NCI-H128 (cell line): ENCODE results near the gene OR2C1.

Experiments
- DNase-seq: peaks from one replicate; lab custom pipeline; 2025; ENCODE audit not compliant: unreplicated experiment; lab: John Stamatoyannopoulos, UW

The OR2C1 gene

DNA sequence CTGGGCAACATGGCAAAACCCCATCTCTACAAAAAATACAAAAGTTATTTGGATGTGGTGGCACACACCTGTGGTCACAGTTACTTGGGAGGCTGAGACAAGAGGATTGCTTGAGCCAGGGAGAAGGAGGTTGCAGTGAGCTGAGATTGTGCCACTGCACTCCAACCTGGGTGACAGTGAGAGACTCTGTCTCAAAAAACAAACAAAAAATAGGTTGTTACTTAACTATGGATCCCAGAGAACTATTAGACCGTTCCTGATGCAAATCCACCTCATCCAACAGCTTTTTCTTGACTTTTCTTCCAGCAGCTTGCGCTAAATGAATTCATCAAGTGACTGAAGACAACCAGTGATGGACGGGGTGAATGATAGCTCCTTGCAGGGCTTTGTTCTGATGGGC is at the start of gene OR2C1:
TSS of gene OR2C1 (plus strand) at position 301 of the 400 bp plus-strand sequence. CDS start at position 353, 52 bp downstream.
- DNase-seq: no peak

GRCh38 chr16:3306078-3306477 is 49.6 kb upstream of the OR2C1 start:
- no peak for DNase-seq

- DNase-seq: no peak
Measured at GRCh38 chr16:3311496-3311895, 44.2 kb upstream of the OR2C1 start.

GRCh38 chr16:3317315-3317999 is 38.2 kb upstream of the OR2C1 start:
- no peak for DNase-seq

DNA sequence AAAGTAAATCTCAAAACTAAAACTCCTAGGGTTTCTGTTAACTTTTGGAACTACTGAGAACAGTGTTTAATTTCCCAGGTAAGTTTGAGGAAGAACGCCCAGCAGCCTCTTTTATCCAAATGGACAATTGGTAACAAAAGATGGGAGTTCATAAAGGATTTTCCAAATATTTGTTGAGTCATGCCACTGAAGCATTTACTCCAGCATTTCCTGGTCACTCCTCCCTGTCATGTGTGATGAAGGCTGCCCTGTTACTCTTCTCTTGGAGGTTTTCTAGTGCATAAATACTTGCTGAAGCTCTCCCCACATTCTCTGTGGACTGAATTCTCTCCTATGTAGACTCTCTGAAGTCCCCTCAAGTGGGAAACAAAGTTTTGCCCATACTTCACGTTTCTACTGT is 33.9 kb upstream of the OR2C1 start:
- no peak for DNase-seq

DNA sequence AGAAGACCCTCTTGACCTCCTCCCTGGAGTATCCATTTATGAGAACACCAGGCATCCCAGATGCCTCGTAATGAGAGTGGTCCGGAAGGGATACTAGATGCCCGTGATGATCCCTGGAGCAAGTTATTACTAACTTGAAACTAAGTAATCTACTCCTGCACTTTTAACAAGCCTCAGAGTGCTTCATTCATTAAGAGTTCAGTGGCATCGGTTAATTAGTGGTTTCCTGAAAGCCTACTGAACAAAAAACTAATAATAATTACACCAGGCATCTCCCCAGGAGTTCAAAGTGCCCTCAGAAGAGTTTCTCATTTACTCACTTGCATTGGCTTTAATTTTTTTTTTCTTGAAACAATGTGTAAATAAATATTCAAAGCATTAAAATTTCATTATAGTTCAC is 28.2 kb upstream of the OR2C1 start:
- DNase-seq: no peak

- DNase-seq: no peak
Measured at GRCh38 chr16:3328104-3328503, 27.6 kb upstream of the OR2C1 start.

DNA sequence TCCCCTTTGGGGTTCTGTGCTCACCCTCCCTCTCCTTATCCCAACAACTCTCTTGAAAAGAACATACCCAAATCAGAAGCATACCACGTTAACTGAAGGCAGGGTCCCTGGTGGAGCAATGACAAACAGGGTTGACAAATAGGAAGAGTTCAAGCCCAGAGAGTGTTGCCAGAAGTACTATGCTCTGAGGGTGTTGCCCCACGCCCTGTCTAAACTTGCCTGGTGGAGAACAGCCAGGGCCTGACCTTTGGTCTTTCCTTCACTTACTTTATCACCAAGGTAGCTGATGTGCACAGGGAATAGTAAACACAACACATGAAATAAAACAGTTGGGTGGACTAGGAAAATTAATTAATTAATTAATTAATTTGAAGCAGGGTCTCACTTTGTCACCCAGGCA is 27.0 kb upstream of the OR2C1 start:
- no peak for DNase-seq

GRCh38 chr16:3346041-3346440 is 9.6 kb upstream of the OR2C1 start:
- DNase-seq: no peak

GRCh38 chr16:3347586-3347985 is 8.1 kb upstream of the OR2C1 start:
- no peak for DNase-seq

DNA sequence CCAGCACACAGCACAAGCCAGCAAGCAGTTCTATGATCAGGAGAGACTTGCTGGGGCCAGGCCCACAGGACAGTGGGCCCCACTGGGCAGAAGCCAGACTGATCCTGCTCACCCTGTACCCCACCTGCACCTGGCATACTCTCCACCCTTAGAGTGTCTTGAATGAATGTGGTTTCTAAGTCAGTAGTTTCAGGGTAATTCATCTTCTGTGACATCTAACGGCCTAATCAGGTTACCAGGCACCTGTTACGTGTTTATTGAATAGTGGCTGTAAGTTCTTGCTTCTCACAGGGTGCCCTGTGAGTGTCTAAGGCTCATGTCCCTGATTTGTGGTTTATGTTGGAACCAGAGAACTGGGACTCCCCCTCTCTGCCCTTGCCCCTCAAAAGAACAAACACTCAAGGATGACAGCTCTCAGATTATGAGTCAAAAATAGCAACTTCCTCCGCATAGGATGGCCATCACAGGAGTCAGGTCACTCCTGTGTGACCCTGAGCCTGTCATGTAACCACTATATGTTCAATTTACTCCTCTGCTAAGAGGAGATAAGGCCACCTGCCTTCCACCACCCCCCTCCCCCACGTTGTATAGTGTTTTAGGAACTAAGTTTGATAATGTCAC is 7.0 kb upstream of the OR2C1 start:
- DNase-seq: no peak

DNA sequence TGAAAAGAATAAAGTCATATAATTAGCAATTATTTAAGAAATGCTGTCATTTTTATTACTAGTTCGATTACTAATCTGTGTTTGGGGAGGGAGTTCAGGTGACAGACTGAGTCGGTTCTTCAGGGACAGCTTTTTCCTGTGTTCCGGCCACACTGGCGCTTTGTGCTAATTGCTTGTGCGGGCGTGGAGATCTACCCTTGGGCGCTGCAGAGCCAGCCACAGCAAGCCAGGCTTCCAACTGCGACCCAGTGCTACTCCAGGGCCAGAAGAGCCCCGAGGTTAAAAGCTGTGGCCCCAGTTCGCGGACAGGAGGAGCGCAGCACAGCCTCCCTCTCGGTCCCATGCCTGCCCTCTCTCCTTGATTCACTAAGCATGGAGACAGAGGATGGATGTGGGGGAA is 6.5 kb upstream of the OR2C1 start:
- no peak for DNase-seq

GRCh38 chr16:3356118-3356517 is 429 bp downstream of the OR2C1 start:
- no peak for DNase-seq

GRCh38 chr16:3358871-3359270 is 3.2 kb downstream of the OR2C1 start:
- DNase-seq: no peak

DNA sequence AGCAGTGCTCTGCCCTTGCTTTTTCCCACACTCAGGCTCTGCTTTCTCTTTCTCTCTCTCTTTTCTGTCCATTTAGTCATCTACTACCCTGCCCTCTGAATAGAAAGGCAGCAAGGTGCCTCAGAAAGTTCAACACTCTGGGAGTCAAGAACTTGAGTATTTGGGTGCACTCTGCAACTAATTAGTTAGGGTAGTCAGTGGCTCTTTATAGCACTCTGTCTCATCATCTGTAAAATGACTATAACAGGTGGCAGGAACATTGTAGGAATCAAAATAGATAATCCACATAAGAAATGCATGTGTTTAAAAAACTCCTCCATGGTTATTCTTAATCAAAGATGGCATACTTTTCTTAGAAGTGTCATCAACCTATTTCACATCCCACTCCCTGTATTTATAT is 7.2 kb downstream of the OR2C1 start:
- DNase-seq: no peak

- no peak for DNase-seq
Measured at GRCh38 chr16:3363793-3364192, 8.1 kb downstream of the OR2C1 start.

- DNase-seq: no peak
Measured at GRCh38 chr16:3364774-3365427, 9.2 kb downstream of the OR2C1 start.

- DNase-seq: no peak
Measured at GRCh38 chr16:3369073-3369472, 13.4 kb downstream of the OR2C1 start.

GRCh38 chr16:3375680-3376079 is 20.0 kb downstream of the OR2C1 start:
- DNase-seq: no peak

GRCh38 chr16:3377917-3378316 is 22.2 kb downstream of the OR2C1 start:
- no peak for DNase-seq

GRCh38 chr16:3383045-3383448 is 27.4 kb downstream of the OR2C1 start:
- DNase-seq: no peak

DNA sequence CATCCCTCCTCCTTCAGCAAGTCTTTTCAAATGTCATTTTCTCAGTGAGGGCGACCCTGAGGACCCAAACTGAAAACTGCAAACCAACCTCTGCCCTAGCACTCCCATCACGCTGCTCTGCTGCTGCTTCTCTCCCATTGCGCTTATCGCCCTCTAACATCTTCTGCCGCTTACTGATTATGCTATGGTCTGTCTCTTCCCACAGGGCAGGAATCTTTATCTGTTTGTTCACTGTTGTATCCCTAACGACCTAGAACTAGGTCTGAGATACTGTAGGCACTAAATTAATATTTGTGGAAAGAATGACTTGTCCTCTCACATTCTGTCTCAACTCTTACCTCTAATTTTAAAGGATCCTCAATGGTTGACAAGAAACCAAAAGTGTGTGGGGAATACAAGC is 32.6 kb downstream of the OR2C1 start:
- no peak for DNase-seq
